Sigmoid colon (tissue), 7 donors: ENCODE results near the gene ARHGEF5. TPM values are rescaled to one million over a fixed set of nuclear protein-coding genes. Genes with fewer than 3 reads are reported as not detected.
"Not testable (repeated sequence)": the region's sequence is repeated elsewhere in the genome, so short reads cannot be mapped to it uniquely, and the experiment has no call there.

Experiments
- DNase-seq: peaks from one replicate; pipeline ENCODE4 v3.0.0-alpha.2; 2019
- H3K27ac ChIP-seq, 4 donors: fragments of 200-600 bp; sonication (generic); one replicate each; pipeline ENCODE4 v1.5.1; 2016 to 2019; ENCODE audit warnings: mild to moderate bottlenecking in 1 of 4
- H3K27me3 ChIP-seq, 3 donors: fragments of 200-600 bp; sonication (generic); one replicate each; pipeline ENCODE4 v1.5.1; 2019; ENCODE audit warnings: mild to moderate bottlenecking in 1 of 3
- H3K36me3 ChIP-seq, 4 donors: fragments of 200-600 bp; sonication (generic); one replicate each; pipeline ENCODE4 v1.5.1; 2016 to 2019
- H3K4me1 ChIP-seq, 4 donors: fragments of 200-600 bp; sonication (generic); one replicate each; pipeline ENCODE4 v1.5.1; 2017 to 2019
- H3K4me3 ChIP-seq, 4 donors: fragments of 200-600 bp; sonication (generic); one replicate each; pipeline ENCODE4 v1.5.1; 2017 to 2019; ENCODE audit warnings: mild to moderate bottlenecking in 2 of 4, moderate library complexity in 1 of 4
- H3K9me3 ChIP-seq, 4 donors: fragments of 200-600 bp in 3 of 4; sonication (generic) in 3 of 4; one replicate each; pipeline versions ENCODE4 v1.5.1 to v1.6.1; 2013 to 2019
- EP300 ChIP-seq, 4 donors: sonication (generic); formaldehyde crosslinking; IDR thresholded peaks; one replicate each; pipeline ENCODE4 v1.6.1; 2017; ENCODE audit warnings: antibody characterized with exemption in 4 of 4
- POLR2A ChIP-seq, 2 donors: fragments of 450-650 bp; IDR thresholded peaks; one replicate each; pipeline ENCODE4 v1.6.1; 2016; ENCODE audit warnings: antibody characterized with exemption in 2 of 2, mild to moderate bottlenecking in 2 of 2, moderate library complexity in 2 of 2
- POLR2AphosphoS5 ChIP-seq, 4 donors: sonication (generic); formaldehyde crosslinking; IDR thresholded peaks; one replicate each; pipeline ENCODE4 v1.6.1; 2017; ENCODE audit warnings: antibody characterized with exemption in 4 of 4
- WGBS, 2 donors: extraction: QIAGEN DNeasy Blood & Tissue Kit; methylation state at CpG; one replicate each; pipeline ENCODE4 v1.1.7; 2013; 5-methylcytosine and 5-hydroxymethylcytosine counted together
- intact Hi-C: fragments of 100-400 bp; cut with DNase I; formaldehyde crosslinking; loops from one replicate; pipeline ENCODE4 v1.15.1; 2023
- polyA plus RNA-seq, 3 donors: library from polyadenylated mRNA; stranded (reverse); fragments of 200-250 nt; gene quantifications; one replicate each; pipeline ENCODE4 v1.2.3, GENCODE V29; 2013
- total RNA-seq, 4 donors: library from RNA; depleted of rRNA; stranded (reverse); fragments of >200 nt; gene quantifications; one replicate each; pipeline ENCODE4 v1.1.0, GENCODE V29; 2016
- TF ChIP-seq, protein P1 (sequence below), 4 experiments: fragments of 450-650 bp in 3 of 4; fragments of 200-600 bp in 1 of 4; IDR thresholded peaks; one replicate each; pipeline ENCODE4 v1.5.1; 2016 to 2019; ENCODE audit warnings: antibody characterized with exemption in 4 of 4, mild to moderate bottlenecking in 3 of 4, moderate library complexity in 2 of 4
- donor health status: healthy with polysubstance abuse.
- donor health status: Bipolar disorder and iron deficiency.
- donor health status: healthy.

ARHGEF5 gene
- total and polyA plus RNA-seq, 7 donors = 4.9 to 47.6 (median 10.9) TPM

DNA sequence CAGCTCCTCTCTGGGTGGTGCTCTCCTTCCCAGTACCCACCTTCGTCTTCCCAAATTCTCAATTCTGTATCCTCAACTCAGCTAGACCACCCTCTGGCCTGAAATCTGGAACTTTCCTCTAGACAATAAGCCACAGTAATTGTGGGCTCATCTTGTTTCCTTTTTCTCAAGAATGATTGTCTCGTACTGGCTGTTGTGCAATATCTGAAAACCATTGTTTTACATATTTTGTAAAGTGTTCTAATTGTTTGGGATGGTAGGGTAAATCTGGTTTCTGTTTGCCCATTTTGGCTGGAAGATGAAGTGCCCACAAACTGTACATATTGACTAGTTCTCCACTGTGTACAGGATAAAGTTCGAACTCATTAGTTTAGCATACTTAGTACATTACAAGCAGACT is 59.6 kb downstream of the ARHGEF5 start:
- no peaks in the 10 kb centered on the region for H3K4me1 ChIP-seq
- 80 to 82% methylated on average over 3 of the region's 3 CpGs for WGBS, 2 donors
- H3K36me3 ChIP-seq = no peaks in the 10 kb centered on the region
- DNase-seq = no peak
- peaks cover 0 to 4% (median 0%) of the 10 kb centered on the region in 4 donors for H3K9me3 ChIP-seq
- no peaks in the 10 kb centered on the region for H3K27me3 ChIP-seq
- no peak overlapping the region for H3K4me3 ChIP-seq
- TF ChIP-seq, protein P1, sequence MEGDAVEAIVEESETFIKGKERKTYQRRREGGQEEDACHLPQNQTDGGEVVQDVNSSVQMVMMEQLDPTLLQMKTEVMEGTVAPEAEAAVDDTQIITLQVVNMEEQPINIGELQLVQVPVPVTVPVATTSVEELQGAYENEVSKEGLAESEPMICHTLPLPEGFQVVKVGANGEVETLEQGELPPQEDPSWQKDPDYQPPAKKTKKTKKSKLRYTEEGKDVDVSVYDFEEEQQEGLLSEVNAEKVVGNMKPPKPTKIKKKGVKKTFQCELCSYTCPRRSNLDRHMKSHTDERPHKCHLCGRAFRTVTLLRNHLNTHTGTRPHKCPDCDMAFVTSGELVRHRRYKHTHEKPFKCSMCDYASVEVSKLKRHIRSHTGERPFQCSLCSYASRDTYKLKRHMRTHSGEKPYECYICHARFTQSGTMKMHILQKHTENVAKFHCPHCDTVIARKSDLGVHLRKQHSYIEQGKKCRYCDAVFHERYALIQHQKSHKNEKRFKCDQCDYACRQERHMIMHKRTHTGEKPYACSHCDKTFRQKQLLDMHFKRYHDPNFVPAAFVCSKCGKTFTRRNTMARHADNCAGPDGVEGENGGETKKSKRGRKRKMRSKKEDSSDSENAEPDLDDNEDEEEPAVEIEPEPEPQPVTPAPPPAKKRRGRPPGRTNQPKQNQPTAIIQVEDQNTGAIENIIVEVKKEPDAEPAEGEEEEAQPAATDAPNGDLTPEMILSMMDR (IDR thresholded peaks at IDR 0.05) = no peak
- TF ChIP-seq POLR2AphosphoS5 (IDR thresholded peaks at IDR 0.05) (no peak), EP300 (IDR thresholded peaks at IDR 0.05) (no peak), POLR2A (IDR thresholded peaks at IDR 0.05) (no peak)
- intact Hi-C loops = no loop called here
- H3K27ac ChIP-seq = no peak overlapping the region

DNA sequence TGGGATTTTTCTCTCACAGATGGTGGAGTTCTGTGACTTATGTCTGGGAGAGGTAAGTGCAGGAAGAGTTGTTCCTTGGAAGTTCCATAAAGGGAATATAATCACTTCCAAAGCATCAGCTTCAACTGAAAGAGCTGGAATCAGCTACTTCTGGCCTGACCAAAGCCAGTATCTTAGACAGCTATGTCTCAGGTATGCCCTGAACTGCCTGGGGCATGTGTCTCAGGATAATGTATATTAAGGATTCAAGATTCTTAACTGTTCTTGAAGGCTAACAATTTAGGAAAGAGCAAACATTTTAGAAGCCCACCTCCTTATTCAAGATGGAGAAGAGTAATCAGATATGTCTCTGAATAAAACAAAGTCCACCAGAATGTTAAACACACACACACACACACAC is 60.7 kb downstream of the ARHGEF5 start:
- Histone ChIP-seq H3K9me3 (peaks cover 0 to 4% (median 0%) of the 10 kb centered on the region in 4 donors), H3K4me3 (no peak overlapping the region), H3K27me3 (no peaks in the 10 kb centered on the region), H3K36me3 (no peaks in the 10 kb centered on the region), H3K4me1 (no peaks in the 10 kb centered on the region), H3K27ac (no peak overlapping the region)
- no peak for DNase-seq
- intact Hi-C loops = no loop called here
- no peak for TF ChIP-seq EP300 (IDR thresholded peaks at IDR 0.05)
- TF ChIP-seq POLR2AphosphoS5 (IDR thresholded peaks at IDR 0.05) = no peak
- TF ChIP-seq, protein P1 (IDR thresholded peaks at IDR 0.05) = no peak
- TF ChIP-seq POLR2A (IDR thresholded peaks at IDR 0.05) = no peak

DNA sequence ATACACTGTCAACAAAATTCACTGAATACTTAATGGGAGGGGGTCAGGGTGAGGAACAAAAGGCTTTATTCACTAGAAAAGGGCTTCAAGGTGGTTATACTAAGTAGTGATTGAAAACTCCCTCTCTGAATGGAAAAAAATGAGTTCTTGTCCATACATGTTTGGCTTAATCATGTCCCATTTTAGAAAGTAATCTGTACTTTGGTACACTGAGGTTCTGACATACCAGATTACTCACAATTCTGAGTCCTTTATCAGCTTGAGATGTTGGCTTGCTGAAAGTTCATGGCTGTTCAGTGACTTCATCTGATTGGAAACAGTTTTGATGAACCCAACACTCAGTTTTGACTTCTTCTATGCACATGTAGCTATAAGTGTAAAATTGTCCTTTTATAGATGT is 61.1 kb downstream of the ARHGEF5 start:
- H3K27ac ChIP-seq = no peak overlapping the region
- no peak overlapping the region for H3K4me3 ChIP-seq
- no peaks in the 10 kb centered on the region for H3K36me3 ChIP-seq
- H3K27me3 ChIP-seq = no peaks in the 10 kb centered on the region
- no peaks in the 10 kb centered on the region for H3K4me1 ChIP-seq
- H3K9me3 ChIP-seq = peaks cover 0 to 4% (median 0%) of the 10 kb centered on the region in 4 donors
- intact Hi-C loops = no loop called here
- no peak for TF ChIP-seq EP300 (IDR thresholded peaks at IDR 0.05)
- TF ChIP-seq POLR2A (IDR thresholded peaks at IDR 0.05) = no peak
- TF ChIP-seq, protein P1 (IDR thresholded peaks at IDR 0.05) = no peak
- TF ChIP-seq POLR2AphosphoS5 (IDR thresholded peaks at IDR 0.05) = no peak
- DNase-seq = no peak

DNA sequence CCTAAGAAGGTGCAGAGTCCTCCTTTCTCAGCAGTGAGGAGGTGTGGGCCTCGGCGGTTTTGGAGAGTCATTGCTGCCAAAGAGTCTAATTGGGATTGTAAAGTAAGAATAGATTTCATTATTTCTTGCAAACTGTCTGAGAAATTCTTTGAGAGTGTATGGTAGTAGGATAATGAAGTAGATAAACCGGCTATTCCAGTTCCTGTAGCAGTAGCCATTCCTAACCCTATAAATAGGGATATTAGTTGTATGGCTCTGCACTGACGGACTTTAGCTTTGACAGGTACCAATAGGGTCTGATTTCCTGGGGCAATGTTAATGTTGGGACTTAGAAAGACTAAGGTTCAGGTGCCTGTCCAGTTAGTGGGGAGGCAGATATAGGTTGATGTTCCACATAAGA is 63.7 kb downstream of the ARHGEF5 start:
- WGBS, 2 donors = 18 to 66% methylated on average over 4 of the region's 4 CpGs
- H3K9me3 ChIP-seq, intact Hi-C loops, H3K4me1 ChIP-seq, H3K4me3 ChIP-seq, H3K27me3 ChIP-seq, DNase-seq, H3K27ac ChIP-seq, H3K36me3 ChIP-seq: not testable (repeated sequence)

DNA sequence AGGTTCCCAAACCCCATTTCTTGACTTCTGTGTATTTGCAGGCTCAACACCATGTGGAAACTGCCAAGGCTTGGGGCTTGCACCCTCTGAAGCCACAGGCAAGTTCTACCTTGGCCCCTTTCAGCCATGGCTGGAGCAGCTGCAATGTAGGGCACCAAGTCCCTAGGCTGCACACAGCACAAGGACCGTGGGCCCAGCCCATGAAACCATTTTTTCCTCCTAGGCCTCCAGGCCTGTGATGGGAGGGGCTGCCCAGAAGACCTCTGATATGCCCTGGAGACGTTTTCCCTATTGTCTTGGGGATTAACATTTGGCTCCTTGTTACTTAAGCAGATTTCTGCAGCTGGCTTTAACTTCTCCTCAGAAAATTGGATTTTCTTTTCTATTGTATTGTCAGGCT is 72.3 kb downstream of the ARHGEF5 start:
- 54 to 64% methylated on average over 2 of the region's 2 CpGs for WGBS, 2 donors

DNA sequence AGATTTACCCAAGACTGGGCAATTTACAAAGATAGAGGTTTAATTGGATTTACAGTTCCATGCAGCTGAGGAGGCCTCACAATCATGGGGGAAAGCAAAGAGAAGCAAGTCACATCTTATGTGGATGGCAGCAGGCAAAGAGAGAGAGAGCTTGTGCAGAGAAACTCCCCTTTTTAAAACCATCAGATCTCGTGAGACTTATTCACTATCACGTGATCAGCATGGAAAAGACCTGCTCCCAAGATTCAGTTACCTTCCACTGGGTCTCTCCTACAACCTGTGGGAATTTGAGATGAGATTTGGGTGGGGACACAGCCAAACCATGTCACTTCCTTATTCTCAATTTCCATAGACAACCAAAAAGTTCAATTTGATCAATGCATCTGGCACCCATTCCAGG is 73.2 kb downstream of the ARHGEF5 start:
- Histone ChIP-seq H3K4me3 (no peak overlapping the region), H3K36me3 (no peaks in the 10 kb centered on the region), H3K4me1 (no peaks in the 10 kb centered on the region), H3K9me3 (peaks cover 0 to 14% (median 0%) of the 10 kb centered on the region in 4 donors), H3K27ac (no peak overlapping the region), H3K27me3 (no peaks in the 10 kb centered on the region)
- intact Hi-C loops = no loop called here
- no peak for DNase-seq
- TF ChIP-seq POLR2AphosphoS5 (IDR thresholded peaks at IDR 0.05) = no peak
- no peak for TF ChIP-seq EP300 (IDR thresholded peaks at IDR 0.05)
- WGBS, 2 donors = 88 to 91% methylated on average over 2 of the region's 2 CpGs

More for the DNA sequence above, 72.3 kb downstream of the ARHGEF5 start:
- DNase-seq, H3K4me1 ChIP-seq, H3K36me3 ChIP-seq, intact Hi-C loops, H3K27ac ChIP-seq, H3K4me3 ChIP-seq, H3K27me3 ChIP-seq: not testable (repeated sequence)
- peaks cover 0 to 14% (median 0%) of the 10 kb centered on the region in 4 donors for H3K9me3 ChIP-seq

Other genes starting within 250 kb of the ARHGEF5 start
- gene OR2A2, start 245.8 kb upstream of the ARHGEF5 start, total RNA-seq = not detected
- not detected for gene OR2A2, start 245.8 kb upstream of the ARHGEF5 start, polyA plus RNA-seq
- not detected for gene OR2A14, start 232.2 kb upstream of the ARHGEF5 start, total RNA-seq
- not detected for gene OR2A14, start 232.2 kb upstream of the ARHGEF5 start, polyA plus RNA-seq
- 1 to 10 TPM in 3 of 4 donors, under 1 TPM in 1; 0.49 to 1.8 (median 1.6) TPM for gene CTAGE4, start 171.9 kb upstream of the ARHGEF5 start, total RNA-seq
- 1 to 10 TPM in 2 of 3 donors, under 1 TPM in 1; 0.90 to 3.0 (median 3.0) TPM for gene CTAGE4, start 171.9 kb upstream of the ARHGEF5 start, polyA plus RNA-seq
- gene ARHGEF35, start 159.6 kb upstream of the ARHGEF5 start, total RNA-seq = 1 to 10 TPM in 3 of 4 donors, under 1 TPM in 1; 0.54 to 2.9 (median 2.2) TPM
- 10 to 100 TPM; 34.7 to 60.6 (median 36.0) TPM for gene ARHGEF35, start 159.6 kb upstream of the ARHGEF5 start, polyA plus RNA-seq
- gene OR2A42, start 115.8 kb upstream of the ARHGEF5 start, total RNA-seq = under 1 TPM in 2 of 4 donors, not detected in 2; 0.16 to 0.28 TPM
- under 1 TPM in 1 of 3 donors, not detected in 2; 0.06 TPM for gene OR2A42, start 115.8 kb upstream of the ARHGEF5 start, polyA plus RNA-seq
- gene OR2A7, start 90.6 kb upstream of the ARHGEF5 start, total RNA-seq = 1 to 10 TPM in 2 of 4 donors, under 1 TPM in 2; 0.33 to 2.9 (median 1.1) TPM
- 1 to 10 TPM in 2 of 3 donors, under 1 TPM in 1; 0.60 to 8.6 (median 3.5) TPM for gene OR2A7, start 90.6 kb upstream of the ARHGEF5 start, polyA plus RNA-seq
- gene CTAGE8, start 86.1 kb upstream of the ARHGEF5 start, total RNA-seq = 1 to 10 TPM in 1 of 4 donors, under 1 TPM in 1, not detected in 2; 0.49 to 1.7 TPM
- 1 to 10 TPM in 2 of 3 donors, not detected in 1; 1.2 to 5.0 TPM for gene CTAGE8, start 86.1 kb upstream of the ARHGEF5 start, polyA plus RNA-seq
- gene OR2A1, start 43.0 kb upstream of the ARHGEF5 start, total RNA-seq = under 1 TPM in 3 of 4 donors, not detected in 1; 0.14 to 0.36 (median 0.16) TPM
- under 1 TPM in 1 of 3 donors, not detected in 2; 0.06 TPM for gene OR2A1, start 43.0 kb upstream of the ARHGEF5 start, polyA plus RNA-seq
- gene NOBOX, start 48.3 kb downstream of the ARHGEF5 start, total RNA-seq = not detected
- gene NOBOX, start 48.3 kb downstream of the ARHGEF5 start, polyA plus RNA-seq = not detected